Astrocyte of the hippocampus (primary cell): ENCODE measurements around the gene RIC8B.

Experiments
- DNase-seq: peaks from one replicate; pipeline ENCODE4 v3.0.0; 2011; ENCODE audit warnings: low read depth, low spot score

Gene RIC8B

GRCh38 chr12:106758349-106759110 is 16.0 kb upstream of the RIC8B start:
- DNase-seq, result no peak

- DNase-seq, result no peak
Observed at GRCh38 chr12:106759526-106760183, 14.8 kb upstream of the RIC8B start.

- DNase-seq, result peak; percentile 34
Observed at GRCh38 chr12:106760184-106760531, 14.3 kb upstream of the RIC8B start.

GRCh38 chr12:106764220-106764619 is 10.3 kb upstream of the RIC8B start:
- DNase-seq, result no peak

- DNase-seq, result no peak
Observed at GRCh38 chr12:106764738-106765137, 9.7 kb upstream of the RIC8B start.

GRCh38 chr12:106766393-106766826 is 8.1 kb upstream of the RIC8B start:
- peak; percentile 37 for DNase-seq

- peak; percentile 16 for DNase-seq
Observed at GRCh38 chr12:106767206-106767605, 7.3 kb upstream of the RIC8B start.

- DNase-seq, result peak; percentile 90
Observed at GRCh38 chr12:106767954-106768822, 6.3 kb upstream of the RIC8B start.

- DNase-seq, result peak; percentile 95
Observed at GRCh38 chr12:106769078-106769477, 5.4 kb upstream of the RIC8B start.

GRCh38 chr12:106769546-106769945 is 4.9 kb upstream of the RIC8B start:
- DNase-seq, result no peak

- no peak for DNase-seq
Observed at GRCh38 chr12:106771425-106771824, 3.1 kb upstream of the RIC8B start.

- DNase-seq, result no peak
Observed at GRCh38 chr12:106773286-106774004, 1.0 kb upstream of the RIC8B start.

- DNase-seq, result no peak
Observed at GRCh38 chr12:106774808-106775524, 484 bp downstream of the RIC8B start.

- no peak for DNase-seq
Observed at GRCh38 chr12:106776897-106777296, 2.4 kb downstream of the RIC8B start.

- DNase-seq, result no peak
Observed at GRCh38 chr12:106780010-106780631, 5.6 kb downstream of the RIC8B start.

GRCh38 chr12:106782619-106783018 is 8.1 kb downstream of the RIC8B start:
- DNase-seq, result no peak

GRCh38 chr12:106783515-106783914 is 9.0 kb downstream of the RIC8B start:
- no peak for DNase-seq

GRCh38 chr12:106790020-106790419 is 15.5 kb downstream of the RIC8B start:
- no peak for DNase-seq

- peak; percentile 38 for DNase-seq
Observed at GRCh38 chr12:106791531-106791930, 17.0 kb downstream of the RIC8B start.

- no peak for DNase-seq
Observed at GRCh38 chr12:106794369-106794768, 19.9 kb downstream of the RIC8B start.
